GM19467 (cell line): ENCODE measurements around the gene BCL7A.
"Not testable (repeated sequence)": the region's sequence is repeated elsewhere in the genome, so short reads cannot be mapped to it uniquely, and the experiment has no call there.

Experiments
- ATAC-seq: cut with Tn5 transposase; IDR thresholded peaks from one replicate; pipeline ENCODE4 v1.9.1; 2021; ENCODE audit warnings: mild to moderate bottlenecking, moderate library complexity; ENCODE audit not compliant: unreplicated experiment

The BCL7A gene

DNA sequence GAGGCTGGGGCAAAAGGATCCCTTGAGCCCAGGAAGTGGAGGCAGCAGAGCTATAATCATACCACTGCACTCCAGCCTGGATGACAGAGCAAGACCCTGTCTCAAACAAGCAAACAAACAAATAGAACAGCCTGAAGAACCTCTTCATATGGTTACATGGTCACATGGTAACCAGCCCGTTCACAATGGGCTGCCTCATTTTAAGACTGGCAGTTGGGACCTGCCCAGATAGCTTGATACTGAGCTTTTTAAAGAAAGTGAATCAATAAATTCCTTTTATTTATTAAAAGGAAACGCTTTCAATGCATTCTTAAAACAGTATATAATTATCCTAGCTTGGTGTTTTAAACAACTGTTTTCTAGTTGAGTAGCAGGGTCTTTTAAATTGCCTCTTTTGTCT lies 67.4 kb downstream of the BCL7A start:
- ATAC-seq = no peak

DNA sequence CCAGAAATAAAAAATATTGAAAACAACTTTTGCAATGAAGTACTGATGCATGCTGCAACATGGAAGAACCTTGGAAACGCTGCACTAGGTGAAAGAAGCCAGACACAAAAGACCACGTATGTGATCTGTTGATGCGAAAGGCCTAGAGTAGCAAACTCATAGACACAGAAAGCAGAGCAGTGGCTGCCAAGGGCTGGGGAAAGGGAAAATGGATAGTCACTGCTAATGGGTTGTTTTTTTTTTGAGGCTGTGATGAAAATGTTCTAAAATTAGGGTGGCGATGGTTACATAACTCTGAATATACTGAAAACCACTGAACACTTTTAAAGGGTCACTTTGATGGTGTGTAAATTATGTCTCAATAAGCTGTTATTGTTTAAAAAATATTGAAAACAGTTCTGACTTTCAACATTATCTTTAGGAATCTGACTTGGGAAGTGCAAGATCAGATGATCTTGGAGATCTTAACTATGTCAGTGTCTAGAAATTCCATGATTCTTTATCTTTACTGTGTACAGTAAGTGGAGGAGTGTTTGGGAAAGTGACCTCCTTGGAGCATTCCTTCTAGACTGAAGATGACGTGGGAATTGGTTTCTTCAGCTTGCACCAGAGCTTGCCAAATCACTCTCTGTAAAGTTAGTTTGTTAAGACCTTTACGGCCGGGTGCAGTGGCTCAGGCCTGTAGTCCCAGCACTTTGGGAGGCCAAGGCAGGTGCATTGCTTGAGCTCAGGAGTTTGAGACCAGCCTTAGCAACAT lies 69.3 kb downstream of the BCL7A start:
- ATAC-seq = no peak

DNA sequence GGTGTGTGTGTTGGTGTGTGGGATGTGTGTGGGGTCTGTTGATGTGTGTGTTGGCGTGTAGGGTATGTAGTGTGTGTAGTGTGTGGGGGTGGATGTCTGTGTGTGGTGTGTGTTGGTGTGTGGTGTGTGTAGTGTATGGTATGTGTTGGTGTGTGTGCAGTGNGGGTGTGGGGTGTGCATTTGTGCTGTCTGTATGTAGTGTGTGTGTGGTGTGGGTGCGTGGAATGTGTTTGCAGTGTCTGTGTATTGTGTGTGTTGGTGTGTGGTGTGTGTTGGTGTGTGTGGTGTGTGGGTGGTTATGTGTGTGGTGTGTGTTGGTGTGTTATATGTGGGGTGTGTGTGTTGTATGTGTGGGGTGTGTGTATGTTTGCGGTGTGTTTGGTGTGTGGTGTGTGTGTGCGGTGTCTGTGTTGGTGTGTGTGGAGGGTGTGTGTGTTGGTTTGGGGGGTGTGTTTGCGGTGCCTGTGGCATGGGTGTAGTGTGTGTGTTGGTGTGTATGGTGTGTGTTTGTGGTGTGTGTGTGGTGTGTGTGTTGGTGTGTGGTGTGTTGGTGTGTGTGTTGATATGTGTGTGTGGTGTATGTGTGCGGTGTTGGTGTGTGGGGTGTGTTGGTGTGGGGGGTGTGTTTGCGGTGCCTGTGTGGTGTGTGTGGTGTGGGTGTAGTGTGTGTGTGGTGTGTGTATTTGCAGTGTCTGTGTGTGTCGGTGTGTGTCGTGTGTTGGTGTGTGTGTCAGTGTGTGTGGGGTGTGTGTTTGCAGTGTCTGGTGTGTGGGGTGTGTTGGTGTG lies 71.6 kb downstream of the BCL7A start:
- no peak for ATAC-seq

DNA sequence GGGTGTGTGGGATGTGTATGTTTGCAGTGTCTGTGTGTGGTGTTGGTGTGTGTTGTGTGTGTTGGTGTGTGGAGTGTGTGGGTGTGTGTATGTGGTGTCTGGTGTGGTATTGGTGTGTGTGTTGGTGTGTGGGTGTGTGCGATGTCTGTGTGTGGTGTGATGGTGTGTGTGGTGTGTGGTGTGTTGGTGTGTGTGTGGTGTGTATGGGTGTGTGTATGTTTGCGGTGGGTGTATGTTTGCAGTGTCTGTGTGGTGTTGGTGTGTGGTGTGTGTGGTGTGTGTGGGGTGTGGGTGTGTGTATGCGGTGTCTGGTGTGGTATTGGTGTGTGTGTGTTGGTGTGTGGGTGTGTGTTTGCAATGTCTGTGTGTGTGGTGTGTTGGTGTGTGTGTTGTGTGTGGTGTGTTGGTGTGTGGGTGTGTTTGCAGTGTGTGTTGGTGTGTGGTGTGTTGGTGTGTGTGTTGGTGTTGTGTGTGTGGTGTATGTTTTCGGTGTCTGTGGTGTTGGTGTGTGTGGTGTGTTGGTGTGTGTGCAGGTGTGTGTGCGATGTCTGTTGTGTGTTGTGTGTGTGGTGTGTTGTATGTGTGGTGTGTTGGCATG lies 72.6 kb downstream of the BCL7A start:
- ATAC-seq = no peak

DNA sequence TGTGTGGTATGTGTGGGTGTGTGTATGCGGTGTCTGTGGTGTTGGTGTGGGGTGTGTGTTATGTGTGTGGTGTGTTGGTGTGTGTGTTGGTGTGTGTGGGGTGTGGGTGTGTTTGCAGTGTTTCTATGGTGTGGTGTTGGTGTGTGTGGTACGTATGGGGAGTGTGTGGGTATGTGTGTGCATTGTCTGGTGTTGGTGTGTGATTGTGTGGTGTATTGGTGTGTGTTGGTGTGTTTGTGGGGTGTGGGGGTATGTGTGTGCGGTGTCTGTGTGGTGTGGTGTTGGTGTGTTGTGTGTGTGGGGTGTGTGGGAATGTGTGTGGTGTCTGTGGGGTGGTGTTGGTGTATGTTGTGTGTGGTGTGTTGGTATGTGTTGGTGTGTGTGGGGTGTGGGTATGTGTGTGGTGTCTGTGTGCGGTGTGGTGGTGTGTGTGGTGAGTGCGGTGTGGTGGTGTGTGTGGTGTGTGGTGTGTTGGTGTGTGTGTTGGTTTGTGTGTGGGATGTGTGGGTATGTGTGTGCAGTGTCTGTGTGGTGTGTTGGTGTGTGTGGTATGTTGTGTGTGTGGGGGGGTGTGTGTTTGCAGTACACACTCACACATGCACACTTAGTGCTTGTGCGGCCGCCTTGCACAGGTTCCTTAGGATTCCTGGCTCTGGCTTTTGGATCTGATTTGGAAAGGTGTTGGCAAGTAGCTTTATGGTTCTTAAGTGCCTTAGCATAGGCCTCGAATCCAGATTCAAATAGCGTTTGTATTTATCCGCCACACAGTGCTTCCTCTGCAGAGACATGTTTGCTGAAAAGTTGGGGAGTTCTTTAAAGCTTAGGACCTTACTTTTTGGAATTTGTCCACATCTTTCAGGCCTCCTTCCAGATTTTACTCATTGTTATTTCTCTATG lies 73.3 kb downstream of the BCL7A start:
- no peak for ATAC-seq

DNA sequence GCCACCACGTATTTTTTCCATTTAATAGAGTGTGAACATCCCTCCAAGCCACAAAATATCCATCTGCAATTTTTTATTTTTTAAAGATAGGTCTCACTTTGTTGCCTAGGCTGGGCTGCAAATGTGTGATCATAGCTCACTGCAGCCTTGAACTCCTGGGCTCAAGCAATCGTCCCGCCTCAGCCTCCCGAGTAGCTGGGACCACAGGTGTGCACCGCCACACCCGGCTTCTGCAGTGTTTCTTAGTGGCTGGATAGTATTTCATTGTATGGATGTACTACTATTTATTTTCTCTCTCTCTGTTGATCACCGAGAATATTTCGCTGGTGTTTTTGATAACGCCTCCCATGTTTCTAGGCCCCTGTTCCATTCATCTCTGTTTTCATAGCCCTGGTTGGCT lies 74.3 kb downstream of the BCL7A start:
- no peak for ATAC-seq

DNA sequence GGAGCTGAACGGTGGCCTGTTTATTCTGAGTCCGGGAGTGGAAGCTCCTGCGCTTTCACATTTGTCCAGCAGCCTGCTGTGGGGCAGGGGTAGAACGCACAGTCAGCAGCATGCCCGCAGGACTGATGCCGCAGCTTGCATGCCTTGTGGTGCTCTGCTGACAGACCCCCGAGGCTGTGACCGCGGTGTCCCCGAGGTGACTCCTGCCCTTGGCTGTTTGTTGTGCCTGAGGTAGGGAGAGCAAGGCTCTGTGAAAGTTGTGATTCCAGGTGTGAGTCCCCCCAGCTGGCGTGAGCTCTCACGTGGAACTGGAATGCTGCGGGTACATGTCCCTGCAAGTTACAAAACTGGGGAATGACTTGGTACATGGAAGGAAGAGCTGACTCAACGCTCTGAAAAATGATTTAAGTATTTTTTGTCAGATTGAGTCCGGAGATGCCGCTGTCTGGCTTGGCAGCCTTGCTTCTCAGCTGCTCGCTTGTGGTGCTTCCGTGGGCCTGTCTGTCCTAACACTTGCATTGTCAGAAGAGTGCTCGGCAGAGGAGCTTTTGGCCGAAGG lies 75.0 kb downstream of the BCL7A start:
- no peak for ATAC-seq

DNA sequence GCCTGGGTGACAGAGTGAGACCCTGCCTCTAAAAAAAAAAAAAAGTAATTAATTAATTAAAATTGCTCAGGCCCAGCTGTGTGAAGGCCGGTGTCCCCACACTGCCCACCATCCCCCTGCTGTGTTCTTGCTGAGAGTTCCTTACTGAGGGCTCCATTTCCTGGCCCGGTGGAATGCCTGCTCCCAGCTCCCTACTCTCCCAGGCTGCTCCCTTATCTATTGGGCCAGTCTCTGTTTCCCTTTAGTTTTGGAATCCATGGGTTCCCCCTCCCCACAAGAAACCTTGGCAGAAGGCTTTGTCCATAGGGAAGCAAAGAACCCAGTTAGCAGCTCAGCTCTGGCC lies 75.9 kb downstream of the BCL7A start:
- no peak for ATAC-seq

DNA sequence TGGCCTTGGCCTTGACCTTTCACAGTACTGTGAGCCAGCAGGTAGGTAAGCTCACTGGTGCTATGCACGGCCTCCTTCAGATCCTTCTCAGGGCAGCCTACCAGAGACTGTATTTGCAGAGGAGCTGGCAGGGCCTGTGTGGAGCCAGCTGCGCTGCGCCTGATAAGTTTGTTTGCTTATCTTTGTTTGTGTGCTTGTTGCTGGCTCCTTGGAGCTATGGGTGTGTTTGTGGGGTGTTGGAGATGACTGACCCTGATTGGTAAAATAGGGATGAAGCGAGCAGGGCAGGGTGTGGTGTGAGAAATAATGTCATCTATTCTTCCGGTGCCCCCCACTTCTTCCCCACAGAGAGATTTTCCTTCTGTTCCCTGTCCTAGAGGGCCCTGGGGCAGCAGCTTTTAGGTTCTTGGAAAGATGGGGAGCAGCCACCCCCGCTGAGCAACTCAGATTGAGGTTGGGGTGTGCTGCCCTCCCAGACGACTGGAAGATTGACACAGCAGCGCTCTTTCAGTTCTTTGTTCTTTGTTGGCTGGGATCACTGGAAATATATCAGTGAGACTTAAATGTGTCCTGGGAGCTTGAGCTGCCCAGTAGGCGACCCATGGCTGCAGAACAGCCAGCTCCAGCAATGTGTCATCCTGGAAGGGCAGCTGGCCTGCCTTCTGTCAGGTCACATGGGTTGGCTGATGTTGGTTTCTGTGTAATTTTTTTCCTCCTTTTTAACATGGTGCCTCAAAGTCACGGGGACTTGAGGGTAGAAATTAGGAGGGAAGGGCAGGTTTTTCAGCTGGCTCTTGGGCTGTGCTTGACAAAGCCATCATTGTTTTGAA lies 76.5 kb downstream of the BCL7A start:
- no peak for ATAC-seq

DNA sequence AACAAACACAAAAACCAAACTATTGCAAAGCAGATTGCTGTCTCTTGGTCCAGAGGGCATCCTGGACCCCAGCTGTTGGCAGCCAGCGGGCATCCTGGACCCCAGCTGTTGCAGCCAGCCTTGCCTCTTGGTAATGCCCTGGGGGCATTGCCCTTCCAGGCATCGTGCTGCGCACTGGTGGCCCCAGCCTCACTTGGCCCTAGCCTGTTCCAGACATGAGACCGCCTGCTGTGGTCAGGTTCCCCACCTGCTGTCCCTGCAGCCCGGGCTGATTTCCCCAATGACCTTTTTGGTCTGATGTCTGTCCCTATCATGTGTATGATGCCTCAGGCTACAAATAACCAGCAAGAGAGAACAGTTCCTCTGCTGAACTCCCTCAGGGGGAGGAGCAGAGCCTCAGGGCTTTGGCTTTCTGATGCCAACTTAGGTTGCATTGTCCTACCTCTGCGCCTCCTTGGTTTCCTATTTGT lies 77.6 kb downstream of the BCL7A start:
- ATAC-seq = no peak

DNA sequence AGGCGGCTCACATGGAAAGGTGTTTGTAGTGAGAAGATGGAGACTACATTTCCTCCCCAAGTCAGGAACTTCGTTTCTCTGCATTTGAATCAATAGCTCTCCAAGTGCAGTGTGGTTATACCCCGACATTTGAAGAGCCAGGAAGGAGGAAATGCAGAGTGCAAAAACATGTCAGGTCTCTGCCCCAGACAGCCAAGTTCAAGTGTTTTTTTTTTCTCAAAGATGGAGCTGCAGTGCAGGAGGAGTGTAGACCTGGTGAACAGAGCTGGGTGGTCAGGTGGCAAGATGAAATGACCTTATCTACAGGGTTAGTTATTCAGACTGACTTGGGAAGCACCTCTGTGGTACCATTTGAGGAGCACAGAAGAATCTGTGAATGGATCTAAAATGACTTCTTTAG lies 78.2 kb downstream of the BCL7A start:
- ATAC-seq = no peak

DNA sequence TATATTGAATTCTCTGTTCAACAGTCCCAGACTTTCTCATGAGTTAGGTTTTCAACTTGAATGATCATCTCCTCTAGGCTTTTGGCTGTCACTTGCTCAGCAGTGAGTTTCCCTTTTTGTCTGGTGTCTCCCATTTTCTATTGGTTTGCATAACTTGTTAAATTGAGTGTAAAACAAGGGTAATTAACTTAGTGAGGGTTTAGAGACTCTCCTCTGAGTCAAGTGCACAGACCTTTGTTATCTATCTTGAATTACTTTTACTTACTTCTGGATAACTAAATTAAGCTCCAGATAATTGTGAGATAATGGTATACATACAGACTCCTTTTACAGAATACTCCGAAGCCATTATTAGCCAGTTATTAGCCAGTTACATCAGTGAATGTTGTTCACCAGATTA lies 78.9 kb downstream of the BCL7A start:
- ATAC-seq = no peak

DNA sequence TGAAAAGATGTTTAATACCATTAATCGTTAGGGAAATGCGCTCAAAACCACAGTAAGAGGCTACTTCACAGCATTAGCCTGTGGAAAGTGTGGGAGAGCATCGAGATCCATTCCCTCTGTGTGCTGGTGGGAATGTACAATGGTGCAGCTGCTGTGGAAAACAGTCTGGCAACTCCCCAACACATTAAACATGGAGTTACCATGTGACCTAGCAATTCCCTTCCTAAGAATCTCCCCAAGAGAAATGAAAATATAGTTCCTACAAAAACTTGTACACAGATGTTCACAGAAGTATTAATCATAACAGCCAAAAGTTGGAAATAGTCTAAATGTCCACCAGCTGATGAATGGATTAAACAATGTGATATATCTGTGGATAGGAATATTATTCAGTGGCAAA lies 80.6 kb downstream of the BCL7A start:
- no peak for ATAC-seq

DNA sequence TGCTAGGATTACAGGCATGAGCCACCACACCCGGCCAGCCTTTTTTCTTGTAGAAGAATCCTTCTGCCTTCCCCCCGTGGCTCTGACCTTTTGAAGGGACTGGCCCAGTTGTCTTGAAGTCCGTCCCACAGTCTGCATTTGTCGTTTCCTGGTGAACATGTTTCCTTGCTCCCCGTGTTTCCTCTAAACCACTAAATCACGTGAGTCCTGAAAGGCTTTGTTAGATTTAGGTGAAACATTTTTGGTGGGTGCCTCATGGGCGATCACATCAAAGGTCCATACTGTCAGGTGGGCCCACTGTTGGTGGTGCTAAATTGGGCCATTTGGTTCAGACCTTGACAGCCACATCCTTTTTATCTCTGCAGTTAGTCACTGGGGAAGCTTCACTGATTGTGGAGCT lies 83.2 kb downstream of the BCL7A start:
- no peak for ATAC-seq

DNA sequence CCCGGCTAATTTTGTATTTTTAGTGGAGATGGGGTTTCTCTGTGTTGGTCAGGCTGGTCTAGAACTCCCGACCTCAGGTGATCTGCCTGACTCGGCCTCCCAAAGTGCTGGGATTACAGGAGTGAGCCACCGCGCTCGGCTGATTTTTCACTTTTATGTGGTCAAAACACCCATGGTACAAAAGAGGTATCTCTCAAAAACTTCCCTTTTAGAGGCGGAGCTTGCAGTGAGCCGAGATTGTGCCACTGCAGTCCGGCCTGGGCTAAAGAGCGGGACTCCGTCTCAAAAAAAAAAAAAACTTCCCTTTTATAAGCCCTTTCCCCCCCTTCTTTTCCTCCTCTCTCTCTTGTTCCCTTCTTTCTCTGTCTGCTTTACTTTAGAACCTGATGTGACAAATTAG lies 83.8 kb downstream of the BCL7A start:
- ATAC-seq = not testable (repeated sequence)

DNA sequence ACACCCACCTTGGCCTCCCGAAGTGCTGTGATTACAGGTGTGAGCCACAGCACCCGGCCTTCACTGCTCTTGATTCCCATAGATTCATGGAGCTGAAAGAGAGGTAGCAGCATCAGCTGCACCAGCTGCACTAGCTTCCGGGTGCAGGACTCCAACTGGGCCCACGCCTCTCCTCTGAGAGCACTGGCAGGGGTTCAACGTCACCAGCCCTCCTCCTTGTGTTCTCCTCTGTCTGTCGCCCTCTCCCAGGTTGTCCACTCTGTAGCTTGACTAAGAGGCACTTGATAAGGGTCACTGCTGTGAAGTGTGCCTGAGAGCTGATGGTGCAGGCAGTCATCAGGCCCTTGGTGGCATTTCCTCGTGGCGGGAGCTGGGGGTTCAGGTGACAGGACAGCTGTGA lies 85.2 kb downstream of the BCL7A start:
- no peak for ATAC-seq

DNA sequence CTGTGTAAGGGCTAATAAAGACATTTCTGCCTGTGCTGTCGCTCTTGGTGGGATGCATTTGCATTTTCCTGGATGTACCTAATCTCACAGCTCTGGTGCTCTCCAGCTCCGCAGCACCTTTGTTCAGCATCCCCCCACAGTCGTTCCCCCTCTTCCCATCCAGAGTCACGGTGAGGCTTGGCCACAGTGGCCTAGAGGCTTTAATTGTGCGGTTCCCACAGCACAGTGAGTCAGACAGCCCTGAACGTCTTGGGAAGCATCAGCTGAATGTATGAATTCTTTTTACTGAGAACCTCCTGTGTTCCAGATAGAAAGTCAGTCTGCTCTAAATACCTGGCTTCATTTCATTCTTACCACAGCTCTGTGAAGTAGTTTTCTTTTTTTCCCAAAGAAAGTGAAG lies 85.6 kb downstream of the BCL7A start:
- ATAC-seq = no peak

DNA sequence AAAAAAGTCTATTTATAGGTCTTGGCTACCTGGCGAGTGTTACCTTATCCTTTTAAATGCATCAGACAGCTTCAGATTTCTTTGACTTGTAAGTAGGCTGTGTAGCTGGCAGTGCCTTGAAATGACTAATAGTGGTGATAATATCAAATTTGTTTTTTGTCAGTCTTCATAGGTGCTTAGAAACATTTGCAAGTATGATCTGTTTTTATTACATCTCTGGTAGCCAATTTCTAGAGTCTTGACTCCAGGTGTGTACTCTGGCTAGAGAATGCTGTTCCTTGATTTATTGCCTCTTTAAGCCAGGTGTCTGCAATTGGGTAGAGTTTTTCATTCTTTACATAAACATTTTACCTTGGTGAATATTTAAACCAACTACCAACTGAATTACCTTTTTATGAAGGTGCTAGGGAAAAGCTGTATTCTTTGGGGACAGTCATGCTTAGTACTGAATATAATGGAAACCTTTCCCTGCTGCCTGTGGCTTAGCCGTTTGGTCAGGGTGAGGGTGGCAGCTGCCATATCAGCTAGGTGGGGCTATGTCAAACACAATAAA lies 89.5 kb downstream of the BCL7A start:
- ATAC-seq = no peak
